Spleen (tissue), 7 donors: ENCODE measurements around the gene TOPORS.
"Not testable (repeated sequence)": the region's sequence is repeated elsewhere in the genome, so short reads cannot be mapped to it uniquely, and the experiment has no call there.

Experiments used
- CTCF ChIP-seq, 11 experiments: fragments of 200-600 bp in 7 of 11; fragments of 450-650 bp in 4 of 11; sonication (generic) in 4 of 11; IDR thresholded peaks in 8 of 11; conservative IDR thresholded peaks in 3 of 11; 1 replicate in 7 of 11; 2 replicates in 4 of 11; pipeline versions ENCODE4 v1.4.0 to v1.8.0; 2016 to 2021; ENCODE audit warnings: antibody characterized with exemption in 11 of 11, inconsistent platforms in 4 of 11, mild to moderate bottlenecking in 1 of 11
- POLR2A ChIP-seq, 3 donors: fragments of 450-650 bp; IDR thresholded peaks; one replicate each; pipeline ENCODE4 v1.5.1; 2017; ENCODE audit warnings: antibody characterized with exemption in 3 of 3, mild to moderate bottlenecking in 1 of 3
- donor health status: DM: no; HTN: no; CAD: no; lungs with moderate emphysema.
- donor health status: DM: no; HTN: no; CAD: no.
- donor health status: DM: no; HTN: no; CAD: no.

DNA sequence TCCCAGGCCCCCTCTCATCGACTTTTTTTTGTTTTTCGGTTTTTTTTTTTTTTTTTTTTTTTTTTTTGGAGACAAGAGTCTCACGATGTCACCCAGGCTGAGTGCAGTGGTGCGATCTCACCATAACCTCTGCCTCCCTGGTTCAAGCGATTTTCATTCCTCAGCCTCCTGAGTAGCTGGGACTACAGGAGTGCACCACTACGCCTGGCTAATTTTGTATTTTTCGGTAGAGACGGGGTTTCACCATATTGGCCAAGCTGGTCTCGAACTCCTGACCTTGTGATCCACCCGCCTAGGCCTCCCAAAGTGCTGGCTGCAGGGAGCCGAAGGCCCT lies 27.9 kb downstream of the TOPORS start:
- TF ChIP-seq CTCF (IDR thresholded peaks at IDR 0.05 in 8 of 11, conservative IDR thresholded peaks at IDR 0.05 in 3 of 11); POLR2A (IDR thresholded peaks at IDR 0.05): not testable (repeated sequence)
